ENCODE results near the gene CELF2. TPM values are rescaled to one million over a fixed set of nuclear protein-coding genes. Genes with fewer than 3 reads are reported as not detected.

Gene CELF2
- total and polyA plus RNA-seq, 2 of the 4 experiments (the other 2 are of a cell fraction): 3.5 to 6.6 TPM

DNA sequence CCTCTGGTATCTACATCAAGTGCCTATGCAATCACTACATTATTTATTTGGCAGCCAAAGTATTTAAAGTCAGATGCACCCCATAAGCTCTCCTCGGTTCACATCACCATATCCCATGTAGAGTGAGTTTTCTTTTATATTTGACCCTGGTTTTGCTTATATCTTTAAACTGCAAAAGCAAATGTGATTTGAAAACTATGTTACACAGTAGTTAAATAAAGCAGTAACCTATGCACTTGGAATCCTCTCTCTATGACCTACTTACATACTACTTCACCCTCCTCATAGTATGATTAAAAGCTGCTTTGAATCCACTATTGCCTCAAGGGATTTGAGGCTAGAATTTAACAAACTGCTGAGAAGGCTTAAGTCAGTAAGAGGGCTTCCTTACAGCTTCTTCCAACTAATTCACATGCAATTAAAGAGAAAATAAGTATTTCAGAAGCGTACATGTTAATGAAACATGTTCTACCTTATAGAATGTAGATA is 2.2 kb upstream of the CELF2 start:
- TF ChIP-seq RFX5 (IDR thresholded peaks at IDR 0.05; ENCODE audit: low read depth, low read length) (no peak), POLR2A (IDR thresholded peaks at IDR 0.05; ENCODE audit: low read depth, low read length) (no peak)
- TF ChIP-seq, protein P1, sequence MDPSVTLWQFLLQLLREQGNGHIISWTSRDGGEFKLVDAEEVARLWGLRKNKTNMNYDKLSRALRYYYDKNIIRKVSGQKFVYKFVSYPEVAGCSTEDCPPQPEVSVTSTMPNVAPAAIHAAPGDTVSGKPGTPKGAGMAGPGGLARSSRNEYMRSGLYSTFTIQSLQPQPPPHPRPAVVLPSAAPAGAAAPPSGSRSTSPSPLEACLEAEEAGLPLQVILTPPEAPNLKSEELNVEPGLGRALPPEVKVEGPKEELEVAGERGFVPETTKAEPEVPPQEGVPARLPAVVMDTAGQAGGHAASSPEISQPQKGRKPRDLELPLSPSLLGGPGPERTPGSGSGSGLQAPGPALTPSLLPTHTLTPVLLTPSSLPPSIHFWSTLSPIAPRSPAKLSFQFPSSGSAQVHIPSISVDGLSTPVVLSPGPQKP (IDR thresholded peaks at IDR 0.05; ENCODE audit: borderline replicate concordance, low read depth, low read length): no peak
- no peak for DNase-seq
- Histone ChIP-seq H3K4ac (ENCODE audit: low read depth, low read length) (no peak overlapping the region), H2AFZ (replicated peaks; ENCODE audit: low read length, poor library complexity) (no peak overlapping the region), H3K27ac (ENCODE audit: insufficient read depth, low read length) (no peak overlapping the region), H4K5ac (ENCODE audit: low read depth, low read length) (no peak overlapping the region), H2AK9ac (replicated peaks; ENCODE audit: low read depth, low read length, poor library complexity) (no peak overlapping the region), H3K18ac (ENCODE audit: low read depth, low read length) (no peak overlapping the region), H4K20me1 (ENCODE audit: insufficient read depth, low read length) (no peaks in the 10 kb centered on the region), H3K4me1 (ENCODE audit: control insufficient read depth, insufficient read depth, low read length) (peaks cover 2% of the 10 kb centered on the region; the same call in 1 of the 2 replicates), H3K9me1 (ENCODE audit: insufficient read depth, low read length) (no peaks in the 10 kb centered on the region), H4K8ac (ENCODE audit: low read depth in 2 of 2, low read length in 2 of 2) (no peak overlapping the region), H3K9me3 (ENCODE audit: control insufficient read depth, insufficient read depth, low read length) (peaks cover 2% of the 10 kb centered on the region; the same call in 1 of the 2 replicates), H2BK5ac (ENCODE audit: low read depth, low read length, poor library complexity, severe bottlenecking) (no peak overlapping the region), H2BK15ac (ENCODE audit: low read depth, low read length) (no peak overlapping the region), H3K79me1 (ENCODE audit: low read depth in 1 of 2, low read length in 2 of 2) (no peaks in the 10 kb centered on the region), H4K91ac (ENCODE audit: insufficient read depth, low read depth, low read length) (no peak overlapping the region), H3K36me3 (ENCODE audit: control insufficient read depth, insufficient read depth, low read length) (no peaks in the 10 kb centered on the region), H2BK20ac (ENCODE audit: low read depth, low read length) (no peak overlapping the region), H3K27me3 (ENCODE audit: control insufficient read depth, insufficient read depth, low read length) (peaks cover 48% of the 10 kb centered on the region), H3K4me3 (ENCODE audit: insufficient read depth, low read depth, low read length) (no peak overlapping the region), H3K9ac (ENCODE audit: low read depth, low read length) (no peak overlapping the region), H2BK120ac (ENCODE audit: low read depth, low read length) (no peak overlapping the region), H2AK5ac (ENCODE audit: low read depth, low read length) (no peak overlapping the region), H3K56ac (ENCODE audit: extremely low read depth, insufficient read depth, low read length) (no peak overlapping the region), H3K14ac (replicated peaks; ENCODE audit: low read depth, low read length) (no peak overlapping the region), H3K4me2 (ENCODE audit: low read depth, low read length) (no peak overlapping the region), H3K23ac (ENCODE audit: low read depth, low read length) (no peak overlapping the region)
- ATAC-seq (ENCODE audit: low read depth): no peak
- BruUV-seq (replicated peaks): no TSS peak
- ChIA-PET POLR2A (ENCODE audit: unreplicated experiment) (no interaction called here), CTCF (interaction anchor here (0.6 kb wide), 1 partner anchor 1506 kb away, joined by 3 read pairs; no protein-coding TSS in a partner anchor)
- dilution Hi-C loops (cut with HindIII; ENCODE audit: low sequenced_read_pairs, unreplicated experiment) (no loop called here), intact Hi-C loops (cut with micrococcal nuclease) (no loop called here), in situ Hi-C loops (cut with MboI; ENCODE audit: low sequenced_read_pairs) (no loop called here)
- no CpG with 5 or more reads among the region's 2 CpGs for WGBS, 2 experiments (ENCODE audit: extremely low coverage in 2 of 2, insufficient read length in 1 of 2)
